CD4-positive, alpha-beta T cell (primary cell): ENCODE results near the gene FARP1. TPM values are rescaled to one million over a fixed set of nuclear protein-coding genes. Genes with fewer than 3 reads are reported as not detected.

Experiments used
- ATAC-seq: fragments of 200-7000 bp; cut with Tn5 transposase; one replicate; pipeline ENCODE4 v1.10.0; 2022; ENCODE audit warnings: mild to moderate bottlenecking; ENCODE audit not compliant: poor library complexity
- CTCF ChIA-PET: fragments of 350-600 bp; sonication (Branson Sonifier 250); formaldehyde crosslinking; loops from one replicate; lab custom pipeline; 2021; ENCODE audit warnings: antibody characterized with exemption, inconsistent platforms; lab: Charles Lee
- POLR2A ChIA-PET: fragments of 350-600 bp; sonication (Branson Sonifier 250); formaldehyde crosslinking; loops from one replicate; lab custom pipeline; 2021; ENCODE audit warnings: antibody characterized with exemption, inconsistent platforms; lab: Charles Lee
- DNase-seq, 14 experiments: peaks; one replicate each; pipeline ENCODE4 v3.0.0-alpha.2; 2013 to 2020; ENCODE audit warnings: mixed read lengths in 2 of 14
- H3K27ac ChIP-seq, 2 donors: one replicate each; pipeline versions ENCODE4 v1.5.1 to v1.7.0; 2013; ENCODE audit warnings: low read length in 2 of 2, low read depth in 1 of 2, mild to moderate bottlenecking in 1 of 2
- H3K27me3 ChIP-seq, 2 experiments: 1 replicate in 1 of 2; 2 replicates in 1 of 2; pipeline versions ENCODE4 v1.6.1 to v1.7.0; 2013; ENCODE audit warnings: low read length in 2 of 2, control low read depth in 1 of 2, mild to moderate bottlenecking in 1 of 2, moderate library complexity in 1 of 2; ENCODE audit not compliant: insufficient read depth in 2 of 2, control insufficient read depth in 1 of 2
- H3K36me3 ChIP-seq: one replicate; pipeline ENCODE4 v1.6.1; 2013; ENCODE audit warnings: low read length, control low read depth; ENCODE audit not compliant: insufficient read depth
- H3K4me1 ChIP-seq: one replicate; pipeline ENCODE4 v1.6.1; 2013; ENCODE audit warnings: low read length, control low read depth; ENCODE audit not compliant: insufficient read depth
- H3K4me3 ChIP-seq: one replicate; pipeline ENCODE4 v1.5.1; 2013; ENCODE audit warnings: mild to moderate bottlenecking, low read length, moderate library complexity
- H3K9me3 ChIP-seq, 2 experiments: 1 replicate in 1 of 2; 2 replicates in 1 of 2; pipeline versions ENCODE4 v1.6.1 to v1.7.0; 2013; ENCODE audit warnings: low read length in 2 of 2, mild to moderate bottlenecking in 2 of 2, control low read depth in 1 of 2, moderate library complexity in 1 of 2; ENCODE audit not compliant: control insufficient read depth in 1 of 2, insufficient read depth in 1 of 2
- H3K27ac Mint-ChIP-seq: one replicate; pipeline ENCODE4 v1.8.0; 2020; ENCODE audit warnings: mixed read lengths
- H3K27me3 Mint-ChIP-seq: one replicate; pipeline ENCODE4 v1.8.0; 2021; ENCODE audit warnings: mixed read lengths
- H3K36me3 Mint-ChIP-seq: one replicate; pipeline ENCODE4 v1.8.0; 2021; ENCODE audit warnings: low read depth, mixed read lengths
- H3K4me1 Mint-ChIP-seq: one replicate; pipeline ENCODE4 v1.8.0; 2021; ENCODE audit warnings: low read depth, mixed read lengths
- H3K4me3 Mint-ChIP-seq: one replicate; pipeline ENCODE4 v1.8.0; 2020; ENCODE audit warnings: mild to moderate bottlenecking, mixed read lengths
- H3K9me3 Mint-ChIP-seq: one replicate; pipeline ENCODE4 v1.8.0; 2020; ENCODE audit warnings: mixed read lengths
- intact Hi-C, 2 experiments: fragments of 100-400 bp; cut with DNase I in 1 of 2; cut with micrococcal nuclease in 1 of 2; formaldehyde crosslinking; loops; one replicate each; pipeline versions ENCODE4 v1.15.1 to v1.9.0; 2023 to 2025; cut with DNase I, micrococcal nuclease
- total RNA-seq, 174 experiments: library from RNA in 2 of 174; stranded (reverse) in 2 of 174; gene quantifications; one replicate each; pipeline ENCODE4 v1.2.3 and lab custom pipeline; 2021 to 2026
- TF ChIP-seq, protein P1 (sequence below): fragments of 200-600 bp; IDR thresholded peaks from one replicate; pipeline ENCODE4 v1.8.0; 2022; ENCODE audit warnings: antibody characterized with exemption, mild to moderate bottlenecking

The FARP1 gene
- total RNA-seq, 2 experiments from 2014 or later: 0.30 TPM; not detected in 1

- H3K4me3 ChIP-seq: no peak overlapping the region
- no peaks in the 10 kb centered on the region for H3K27me3 ChIP-seq
- no peak for DNase-seq
- Mint-ChIP-seq H3K4me3 (no peak overlapping the region), H3K9me3 (no peaks in the 10 kb centered on the region), H3K27ac (peak overlapping the region; percentile 60), H3K27me3 (no peaks in the 10 kb centered on the region), H3K36me3 (peaks cover 41% of the 10 kb centered on the region), H3K4me1 (peaks cover 86% of the 10 kb centered on the region)
- H3K27ac ChIP-seq: no peak overlapping the region
- intact Hi-C loops: no loop called here
- TF ChIP-seq, protein P1, sequence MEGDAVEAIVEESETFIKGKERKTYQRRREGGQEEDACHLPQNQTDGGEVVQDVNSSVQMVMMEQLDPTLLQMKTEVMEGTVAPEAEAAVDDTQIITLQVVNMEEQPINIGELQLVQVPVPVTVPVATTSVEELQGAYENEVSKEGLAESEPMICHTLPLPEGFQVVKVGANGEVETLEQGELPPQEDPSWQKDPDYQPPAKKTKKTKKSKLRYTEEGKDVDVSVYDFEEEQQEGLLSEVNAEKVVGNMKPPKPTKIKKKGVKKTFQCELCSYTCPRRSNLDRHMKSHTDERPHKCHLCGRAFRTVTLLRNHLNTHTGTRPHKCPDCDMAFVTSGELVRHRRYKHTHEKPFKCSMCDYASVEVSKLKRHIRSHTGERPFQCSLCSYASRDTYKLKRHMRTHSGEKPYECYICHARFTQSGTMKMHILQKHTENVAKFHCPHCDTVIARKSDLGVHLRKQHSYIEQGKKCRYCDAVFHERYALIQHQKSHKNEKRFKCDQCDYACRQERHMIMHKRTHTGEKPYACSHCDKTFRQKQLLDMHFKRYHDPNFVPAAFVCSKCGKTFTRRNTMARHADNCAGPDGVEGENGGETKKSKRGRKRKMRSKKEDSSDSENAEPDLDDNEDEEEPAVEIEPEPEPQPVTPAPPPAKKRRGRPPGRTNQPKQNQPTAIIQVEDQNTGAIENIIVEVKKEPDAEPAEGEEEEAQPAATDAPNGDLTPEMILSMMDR: no peak
- peaks cover 56% of the 10 kb centered on the region for H3K4me1 ChIP-seq
- peaks cover 25% of the 10 kb centered on the region for H3K36me3 ChIP-seq
- ATAC-seq: no peak
- POLR2A ChIA-PET: no interaction called here
- no peaks in the 10 kb centered on the region for H3K9me3 ChIP-seq
- CTCF ChIA-PET: interaction anchor here (0.6 to 1.2 kb wide), 2 partner anchors 25 to 834 kb away, joined by 4 to 6 read pairs; no protein-coding TSS in a partner anchor
Measured at GRCh38 chr13:98490866-98491265, 348.0 kb downstream of the FARP1 start.

DNA sequence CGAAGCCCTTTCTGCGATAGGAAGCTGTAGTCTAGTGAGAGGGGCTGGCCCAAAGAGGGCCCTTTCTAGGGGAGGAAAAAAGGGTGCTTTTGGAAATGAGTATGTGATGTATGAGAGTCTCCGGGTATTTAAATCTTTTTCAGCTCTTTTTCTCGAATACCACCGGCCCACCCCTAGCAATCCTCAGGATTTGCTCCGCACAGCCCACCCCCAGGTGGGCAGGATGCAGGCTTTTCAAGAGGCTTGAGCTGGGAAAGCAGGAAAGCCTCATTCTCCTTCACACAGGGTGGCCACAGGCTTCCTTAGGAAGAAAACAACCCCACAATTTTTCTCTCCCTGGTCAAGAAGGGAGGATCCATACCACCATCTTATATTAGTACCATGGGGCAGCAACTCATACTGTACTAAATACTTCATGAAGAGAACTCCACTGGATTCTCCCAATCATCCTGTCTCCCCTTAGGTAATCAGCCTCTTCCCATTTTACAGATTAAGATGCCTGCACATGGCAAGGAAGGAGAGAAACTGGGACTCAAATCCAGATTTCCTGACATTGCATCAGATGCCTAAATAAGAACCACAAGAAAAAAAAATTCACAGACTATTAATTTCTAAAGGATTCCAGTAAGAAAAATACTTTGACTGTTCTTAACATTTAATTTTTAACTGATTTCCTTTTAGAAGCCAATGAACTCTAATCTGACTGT, 349.6 kb downstream of the FARP1 start:
- ATAC-seq (no peak), DNase-seq (no peak)
- Histone ChIP-seq H3K4me1 (peaks cover 55% of the 10 kb centered on the region), H3K36me3 (peaks cover 30% of the 10 kb centered on the region), H3K27me3 (no peaks in the 10 kb centered on the region), H3K4me3 (no peak overlapping the region), H3K9me3 (no peaks in the 10 kb centered on the region), H3K27ac (no peak overlapping the region)
- H3K4me3 Mint-ChIP-seq: no peak overlapping the region
- ChIA-PET POLR2A (interaction anchor here (0.7 kb wide), 2 partner anchors 15 to 1060 kb away, joined by 3 read pairs; no protein-coding TSS in a partner anchor), CTCF (no interaction called here)
- intact Hi-C loops: no loop called here
- no peaks in the 10 kb centered on the region for H3K27me3 Mint-ChIP-seq
- TF ChIP-seq, protein P1: no peak
- no peaks in the 10 kb centered on the region for H3K9me3 Mint-ChIP-seq
- peaks cover 86% of the 10 kb centered on the region for H3K4me1 Mint-ChIP-seq
- H3K27ac Mint-ChIP-seq: peak overlapping the region; percentile 72
- H3K36me3 Mint-ChIP-seq: peaks cover 57% of the 10 kb centered on the region

DNA sequence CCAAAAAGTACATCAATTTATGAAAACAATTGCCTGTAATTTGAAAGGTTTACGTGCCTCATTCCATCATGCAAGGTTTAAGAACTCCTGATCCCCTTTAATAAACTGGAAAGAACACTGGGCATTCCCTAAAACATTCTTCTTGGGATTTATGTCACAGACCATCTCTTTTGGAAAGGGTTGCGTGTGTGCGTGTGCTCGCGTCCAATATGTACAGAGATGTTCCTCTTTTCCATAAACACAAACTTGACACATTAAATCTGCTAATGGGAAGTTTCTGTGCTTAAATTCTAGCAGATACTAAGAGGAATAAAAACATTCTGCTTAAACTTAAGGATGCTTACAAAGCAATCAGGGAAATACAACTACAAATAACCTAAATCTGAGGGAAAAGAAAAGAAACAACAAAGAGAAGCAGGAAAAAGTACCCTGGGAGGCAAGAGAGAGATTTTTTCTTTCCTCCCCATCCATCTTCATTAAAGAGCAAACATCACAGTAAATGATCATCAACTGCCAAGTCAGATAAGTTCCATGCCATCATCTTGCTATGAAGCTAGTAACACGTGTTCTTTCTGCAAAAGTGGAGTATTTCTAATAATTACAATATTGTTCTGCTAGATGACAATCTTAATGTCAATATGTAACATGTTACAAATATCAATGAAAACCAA, 350.3 kb downstream of the FARP1 start:
- CTCF ChIA-PET: no interaction called here

More for the DNA sequence above, 350.3 kb downstream of the FARP1 start:
- peaks cover 86% of the 10 kb centered on the region for H3K4me1 Mint-ChIP-seq
- peaks cover 63% of the 10 kb centered on the region for H3K36me3 Mint-ChIP-seq
- TF ChIP-seq, protein P1: no peak
- H3K4me1 ChIP-seq: peaks cover 52% of the 10 kb centered on the region
- H3K9me3 ChIP-seq: no peaks in the 10 kb centered on the region
- H3K4me3 ChIP-seq: no peak overlapping the region
- intact Hi-C loops: no loop called here
- no peaks in the 10 kb centered on the region for H3K27me3 Mint-ChIP-seq
- no peak for ATAC-seq
- DNase-seq: no peak
- H3K27ac Mint-ChIP-seq: peak overlapping the region; percentile 43
- POLR2A ChIA-PET: no interaction called here
- no peak overlapping the region for H3K4me3 Mint-ChIP-seq
- H3K27ac ChIP-seq: no peak overlapping the region
- peaks cover 33% of the 10 kb centered on the region for H3K36me3 ChIP-seq
- H3K27me3 ChIP-seq: no peaks in the 10 kb centered on the region
- H3K9me3 Mint-ChIP-seq: no peaks in the 10 kb centered on the region
